HG03432 (cell line): ENCODE data around the gene LMNB1.
A peak's percentile ranks its signal among the peaks of the same experiment; 100 is the strongest.
"Not testable (repeated sequence)": the region's sequence is repeated elsewhere in the genome, so short reads cannot be mapped to it uniquely, and the experiment has no call there.

Experiments used
- ATAC-seq: cut with Tn5 transposase; IDR thresholded peaks from one replicate; pipeline ENCODE4 v1.9.1; 2021; ENCODE audit warnings: mild to moderate bottlenecking, moderate library complexity; ENCODE audit not compliant: unreplicated experiment

The LMNB1 gene

DNA sequence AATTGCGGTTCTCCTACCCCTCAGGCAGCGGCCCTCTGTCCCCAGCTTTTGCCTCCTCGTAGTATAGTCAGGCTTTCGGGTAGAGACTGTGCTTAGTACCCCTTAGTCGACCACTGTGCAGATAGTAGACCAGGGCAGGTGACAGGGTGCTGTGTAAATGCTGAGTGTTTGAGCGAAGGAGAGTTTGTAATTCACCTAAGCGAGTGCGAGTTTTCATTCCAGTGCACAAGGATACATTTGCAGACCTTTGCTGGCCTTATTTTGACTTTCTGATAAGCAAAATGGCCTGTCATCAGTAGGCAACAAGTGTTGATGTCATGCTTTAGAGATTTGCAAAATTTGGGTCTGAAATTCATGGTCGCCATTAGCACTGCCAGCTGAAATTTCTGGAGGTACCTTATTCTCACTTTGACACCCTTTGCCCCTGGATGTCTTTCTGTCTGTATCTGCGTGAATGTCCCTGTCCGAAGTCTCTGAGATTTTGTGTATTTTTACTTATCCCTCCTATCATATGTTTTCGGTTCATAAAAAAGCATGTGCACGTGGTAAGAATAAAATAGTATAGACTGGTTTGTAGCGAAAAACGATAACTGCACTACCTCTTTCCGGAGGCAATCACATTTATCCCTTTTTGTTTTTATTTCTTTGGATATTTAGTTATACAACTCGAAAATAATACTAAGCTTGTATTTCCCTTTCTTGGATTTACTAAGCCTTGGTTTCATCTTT, 1.9 kb downstream of the LMNB1 start:
- ATAC-seq: peak; percentile 0

GRCh38 chr5:126780165-126780827, 3.4 kb downstream of the LMNB1 start:
- no peak for ATAC-seq

DNA sequence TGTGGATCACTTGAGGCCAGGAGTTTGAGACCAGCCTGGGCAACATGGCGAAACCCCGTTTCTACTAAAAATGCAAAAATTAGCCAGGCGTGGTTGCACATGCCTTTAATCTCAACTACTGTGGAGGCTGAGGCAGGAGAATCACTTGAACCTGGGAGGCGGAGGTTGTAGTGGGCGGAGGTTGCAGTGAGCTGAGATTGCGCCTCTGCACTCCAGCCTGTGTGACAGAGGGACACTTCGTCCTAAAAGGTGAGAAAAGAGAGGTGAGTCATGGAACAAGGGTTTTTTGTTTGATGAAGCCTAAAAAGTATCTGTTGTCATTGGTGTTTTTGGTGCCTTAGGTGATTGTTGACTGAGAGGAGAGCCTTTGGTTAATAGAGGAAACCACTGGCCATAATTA, 11.5 kb downstream of the LMNB1 start:
- ATAC-seq: not testable (repeated sequence)

- no peak for ATAC-seq
Measured at GRCh38 chr5:126793097-126793496, 16.2 kb downstream of the LMNB1 start.

DNA sequence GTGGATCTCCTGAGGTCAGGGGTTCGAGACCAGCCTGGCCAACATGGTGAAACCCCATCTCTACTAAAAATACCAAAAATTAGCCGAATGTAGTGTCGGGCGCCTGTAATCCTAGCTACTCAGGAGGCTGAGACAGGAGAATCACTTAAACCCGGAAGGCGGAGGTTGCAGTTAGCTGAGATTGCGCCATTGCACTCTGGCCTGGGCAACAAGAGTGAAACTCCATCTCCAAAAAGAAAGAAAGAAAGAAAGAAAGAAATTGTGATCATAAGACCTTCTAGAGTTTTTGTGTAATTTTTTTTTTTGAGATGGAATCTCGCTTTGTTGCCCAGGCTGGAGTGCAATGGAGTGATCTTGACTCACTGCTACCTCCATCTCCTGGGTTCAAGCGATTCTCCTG, 16.7 kb downstream of the LMNB1 start:
- ATAC-seq: not testable (repeated sequence)

DNA sequence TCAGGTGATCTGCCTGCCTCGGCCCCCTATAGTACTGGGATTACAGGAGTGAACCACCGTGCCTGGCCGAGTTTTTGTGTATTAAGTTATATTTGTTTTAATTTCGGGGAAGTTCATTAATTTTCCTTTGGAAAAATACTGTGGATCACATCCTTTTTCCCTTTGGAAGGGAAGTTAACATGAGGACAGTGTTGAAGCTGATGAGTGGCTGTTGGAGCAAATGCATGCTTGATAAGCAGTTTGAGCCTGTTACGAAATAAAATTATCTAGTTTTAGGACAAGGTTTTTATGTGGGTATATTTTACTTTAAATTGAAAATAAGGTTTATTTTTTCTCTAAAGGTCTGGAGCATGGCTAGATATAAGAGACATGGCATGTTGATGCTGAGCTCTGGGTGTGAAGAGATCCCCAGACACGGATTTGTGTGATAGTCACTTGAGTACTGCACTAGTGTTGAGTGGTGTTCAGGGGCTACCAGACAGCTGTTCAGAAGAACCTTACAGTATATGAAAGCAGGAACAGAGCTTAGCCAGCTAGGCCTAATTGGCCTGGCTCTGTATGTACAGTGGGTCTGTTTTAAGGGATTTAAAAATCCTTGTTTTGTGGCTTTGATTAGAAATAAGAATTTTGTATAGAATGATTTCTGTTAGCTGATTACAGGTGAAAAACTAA, 17.4 kb downstream of the LMNB1 start:
- ATAC-seq: peak; percentile 41

GRCh38 chr5:126799780-126800179, 22.8 kb downstream of the LMNB1 start:
- ATAC-seq: no peak

- ATAC-seq: peak; percentile 3
Measured at GRCh38 chr5:126801174-126801991, 24.4 kb downstream of the LMNB1 start.

- peak; percentile 53 for ATAC-seq
Measured at GRCh38 chr5:126801992-126802294, 25.0 kb downstream of the LMNB1 start.

GRCh38 chr5:126805063-126805462, 28.1 kb downstream of the LMNB1 start:
- ATAC-seq: no peak

DNA sequence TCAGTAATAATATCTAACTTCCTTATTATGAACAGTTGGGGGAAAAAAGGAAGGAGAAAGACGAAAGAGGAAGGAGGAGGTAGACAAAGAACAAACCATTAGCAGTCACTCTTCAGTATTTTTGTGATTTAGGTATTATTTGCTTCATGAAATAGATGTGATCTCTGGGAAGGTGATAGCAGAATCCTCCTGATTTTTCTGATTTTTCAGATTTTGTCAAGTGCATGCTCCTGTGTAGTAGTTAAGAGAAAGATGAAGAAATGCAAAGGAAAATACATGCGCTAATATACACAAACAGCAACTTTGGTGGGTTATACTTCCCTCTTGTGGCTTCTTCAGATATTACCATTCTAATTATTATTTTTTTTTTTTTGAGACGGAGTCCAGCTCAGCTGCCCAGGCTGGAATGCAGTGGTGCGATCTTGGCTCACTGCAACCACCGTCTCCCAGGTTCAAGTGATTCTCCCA, 31.6 kb downstream of the LMNB1 start:
- peak; percentile 53 for ATAC-seq

- ATAC-seq: no peak
Measured at GRCh38 chr5:126809916-126810315, 33.0 kb downstream of the LMNB1 start.

GRCh38 chr5:126810596-126811380, 33.9 kb downstream of the LMNB1 start:
- no peak for ATAC-seq

DNA sequence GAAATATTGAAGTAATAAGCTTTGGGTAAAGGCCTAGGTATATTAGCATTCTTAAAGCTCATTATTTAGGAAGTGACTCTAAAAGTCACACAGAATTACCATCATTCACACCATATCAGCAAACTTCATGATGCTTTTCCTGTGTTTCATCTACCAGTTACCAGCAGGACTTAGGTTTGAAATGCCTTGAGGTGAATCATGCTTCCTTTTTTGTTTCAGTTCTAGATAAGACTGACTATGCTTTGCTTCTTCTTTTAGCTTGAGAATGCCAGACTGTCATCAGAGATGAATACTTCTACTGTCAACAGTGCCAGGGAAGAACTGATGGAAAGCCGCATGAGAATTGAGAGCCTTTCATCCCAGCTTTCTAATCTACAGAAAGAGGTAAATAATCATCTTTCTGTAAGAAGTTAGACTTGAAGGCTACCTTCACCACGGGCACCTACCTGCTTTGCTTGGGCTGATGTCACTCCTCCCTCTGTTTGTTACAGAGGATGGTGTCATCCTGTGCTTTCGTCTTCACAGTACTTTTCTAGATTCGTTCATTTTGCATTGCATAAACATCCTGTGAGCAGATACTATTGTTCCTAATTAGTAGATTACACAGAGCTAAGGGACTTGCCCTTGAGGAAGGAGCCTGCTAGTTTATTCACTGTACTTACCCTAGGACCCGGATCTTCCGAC, 34.7 kb downstream of the LMNB1 start:
- ATAC-seq: peak; percentile 38

DNA sequence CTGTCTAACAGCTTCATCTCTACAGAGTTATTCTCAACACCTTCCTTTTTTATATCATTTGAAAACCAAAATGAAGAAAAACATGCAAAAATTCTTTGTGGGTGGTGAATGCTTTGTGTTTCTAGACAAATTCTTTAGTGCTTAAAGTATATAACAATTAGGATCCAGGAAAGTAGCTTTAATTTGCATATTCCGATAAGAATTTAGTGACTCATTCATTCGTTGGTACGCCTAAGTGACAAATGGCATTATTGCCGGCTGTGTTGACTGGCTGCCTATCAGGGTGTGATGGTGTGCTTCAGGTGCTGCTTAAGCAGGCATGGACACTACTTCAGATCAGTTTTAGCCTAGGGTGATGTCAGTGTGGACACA, 35.2 kb downstream of the LMNB1 start:
- no peak for ATAC-seq

DNA sequence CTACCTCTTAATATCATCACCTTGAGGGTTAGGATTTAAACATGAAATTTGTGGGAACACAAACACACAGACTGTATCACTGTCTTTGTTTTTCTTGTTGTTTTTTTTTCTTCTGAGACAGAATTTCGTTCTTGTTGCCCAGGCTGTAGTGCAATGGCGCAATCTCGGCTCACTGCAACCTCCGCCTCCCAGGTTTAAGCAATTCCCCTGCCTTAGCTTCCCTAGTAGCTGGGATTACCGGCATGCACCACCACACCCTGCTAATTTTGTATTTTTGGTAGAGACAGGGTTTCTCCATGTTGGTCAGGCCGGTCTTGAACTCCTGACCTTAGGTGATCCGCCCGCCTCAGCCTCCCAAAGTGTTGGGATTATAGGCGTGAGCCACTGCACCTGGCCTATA, 36.9 kb downstream of the LMNB1 start:
- ATAC-seq: not testable (repeated sequence)

DNA sequence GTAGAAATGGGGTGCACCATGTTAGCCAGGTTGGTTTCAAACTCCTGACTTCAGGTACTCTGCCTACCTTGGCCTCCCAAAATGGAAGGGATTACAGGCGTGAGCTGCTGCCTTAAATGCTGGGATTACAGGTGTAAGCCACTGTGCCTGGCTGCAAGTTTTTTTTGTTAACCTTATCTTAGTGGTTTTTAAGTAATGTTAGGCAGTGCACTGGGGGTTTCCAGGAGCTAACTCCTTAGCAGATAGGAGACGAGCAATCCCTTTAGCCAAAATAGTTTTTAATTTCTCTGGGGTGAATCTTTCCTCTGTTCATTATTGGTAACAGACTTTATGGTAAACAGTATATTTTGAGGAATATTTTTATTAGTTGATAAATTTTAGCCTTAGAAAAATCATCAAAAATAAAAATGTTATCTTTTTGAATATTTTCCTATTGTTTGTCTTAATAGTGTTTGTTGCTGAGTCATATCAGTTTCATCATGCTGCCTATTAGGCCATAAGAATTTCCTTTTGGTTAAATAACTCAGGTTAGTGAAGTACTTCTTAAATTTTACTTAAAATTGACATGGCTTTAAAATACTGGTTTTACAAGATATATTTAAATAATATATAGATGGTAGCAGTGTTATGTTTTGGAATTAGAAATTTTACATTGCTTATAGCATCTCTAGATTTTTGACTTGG, 37.9 kb downstream of the LMNB1 start:
- ATAC-seq: no peak

DNA sequence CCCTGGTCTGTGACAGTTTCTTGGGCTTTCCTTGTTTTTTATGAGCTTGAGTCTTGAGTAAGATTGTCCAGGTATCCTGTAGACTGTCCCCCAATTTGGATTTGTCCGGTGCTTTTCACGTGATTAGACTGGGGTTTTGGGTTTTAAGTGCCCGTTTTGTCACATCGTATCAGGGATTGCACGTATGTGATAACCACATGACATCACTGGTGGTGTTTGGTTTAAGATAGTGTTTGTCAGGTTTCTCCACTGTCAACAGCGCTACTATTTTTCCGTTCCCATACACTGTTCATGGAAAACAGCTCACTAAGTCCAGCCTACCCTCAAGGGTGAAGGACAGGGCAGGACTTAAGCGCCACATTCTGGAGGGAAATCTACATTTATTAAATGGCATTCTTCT, 39.7 kb downstream of the LMNB1 start:
- no peak for ATAC-seq

DNA sequence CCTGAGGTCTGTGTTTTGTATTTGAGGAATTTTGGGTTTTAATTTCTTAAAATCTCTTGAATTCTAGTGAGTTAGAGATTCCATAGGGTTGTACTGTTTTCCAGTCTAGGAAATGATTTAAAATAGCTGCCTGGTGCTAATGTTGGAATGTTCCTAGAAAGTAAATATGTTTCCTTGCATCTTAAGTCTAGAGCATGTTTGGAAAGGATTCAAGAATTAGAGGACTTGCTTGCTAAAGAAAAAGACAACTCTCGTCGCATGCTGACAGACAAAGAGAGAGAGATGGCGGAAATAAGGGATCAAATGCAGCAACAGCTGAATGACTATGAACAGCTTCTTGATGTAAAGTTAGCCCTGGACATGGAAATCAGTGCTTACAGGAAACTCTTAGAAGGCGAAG, 41.8 kb downstream of the LMNB1 start:
- ATAC-seq: no peak
